PC-3 (cell line): Measurements from ENCODE around the gene KCNJ10.

Experiments used
- CTCF ChIP-seq: fragments of 300-600 bp; sonication (generic); conservative IDR thresholded peaks from 2 replicates; pipeline ENCODE4 v1.5.1; 2017; ENCODE audit warnings: antibody characterized with exemption, low read depth, mild to moderate bottlenecking, low read length
- EZH2phosphoT487 ChIP-seq: fragments of 300-600 bp; sonication (generic); IDR thresholded peaks from 2 replicates; pipeline ENCODE4 v1.6.1; 2018; ENCODE audit warnings: mild to moderate bottlenecking, antibody characterized with exemption, low read length, borderline replicate concordance

- TF ChIP-seq CTCF, result no peak
- no peak for TF ChIP-seq EZH2phosphoT487
These were observed 29.0 kb upstream of the KCNJ10 start for GRCh38 chr1:160098852-160099561.
